H1 (cell line): ENCODE data around the gene EPHA6. TPM values are rescaled to one million over a fixed set of nuclear protein-coding genes. Genes with fewer than 3 reads are reported as not detected.

Experiments used
- CTCF ChIA-PET: fragments of 300-600 bp; sonication (Branson Sonifier 250); formaldehyde crosslinking; loops from one replicate; lab custom pipeline; 2021; ENCODE audit not compliant: partially characterized antibody; lab: Charles Lee
- POLR2A ChIA-PET: fragments of 300-600 bp; sonication (Branson Sonifier 250); formaldehyde crosslinking; loops from one replicate; lab custom pipeline; 2021; ENCODE audit warnings: inconsistent platforms; ENCODE audit not compliant: partially characterized antibody; lab: Charles Lee
- DNase-seq, 2 experiments: peaks; one replicate each; pipeline versions ENCODE4 v3.0.0 to v3.0.0-alpha.2; 2010 to 2022; ENCODE audit warnings: low spot score in 2 of 2, low read depth in 1 of 2, mixed read lengths in 1 of 2
- FAIRE-seq: peaks from 2 replicates; lab custom pipeline; 2011; peaks lifted over from hg19 to GRCh38; lab: Jason Lieb, UNC
- H2AFZ ChIP-seq: 2 replicates; pipeline ENCODE4 v1.8.1; 2012; ENCODE audit warnings: low read length, inconsistent platforms
- H2AK5ac ChIP-seq: 2 replicates; pipeline ENCODE4 v1.6.1; 2013; ENCODE audit warnings: low read depth, low read length
- H2BK120ac ChIP-seq: replicated peaks from 2 replicates; pipeline ENCODE3; 2013; ENCODE audit warnings: low read depth, low read length, inconsistent platforms
- H2BK12ac ChIP-seq: 2 replicates; pipeline ENCODE4 v1.6.1; 2013; ENCODE audit warnings: low read depth, low read length
- H2BK15ac ChIP-seq: 2 replicates; pipeline ENCODE4 v1.6.1; 2013; ENCODE audit warnings: low read length
- H2BK20ac ChIP-seq: 2 replicates; pipeline ENCODE4 v1.6.1; 2013; ENCODE audit warnings: low read length
- H2BK5ac ChIP-seq: 2 replicates; pipeline ENCODE4 v1.6.1; 2013; ENCODE audit warnings: low read depth, low read length
- H3K14ac ChIP-seq: 2 replicates; pipeline ENCODE4 v1.6.1; 2013; ENCODE audit warnings: inconsistent platforms; ENCODE audit not compliant: insufficient read length
- H3K18ac ChIP-seq: 2 replicates; pipeline ENCODE4 v1.6.1; 2013; ENCODE audit warnings: low read length; ENCODE audit errors: extremely low read depth
- H3K23ac ChIP-seq: 2 replicates; pipeline ENCODE4 v1.6.1; 2013; ENCODE audit warnings: inconsistent platforms; ENCODE audit not compliant: insufficient read length
- H3K23me2 ChIP-seq: 2 replicates; pipeline ENCODE4 v1.6.1; 2013; ENCODE audit warnings: low read depth, low read length
- H3K27ac ChIP-seq: 2 replicates; pipeline ENCODE4 v1.6.1; 2011; ENCODE audit warnings: low read depth, low read length, inconsistent platforms
- H3K27me3 ChIP-seq, 4 experiments: replicated peaks in 1 of 4; 1 replicate in 1 of 4; 2 replicates in 3 of 4; pipeline versions ENCODE4 v1.6.1 to v1.8.1; 2011 to 2013; ENCODE audit warnings: low read length in 3 of 4, mild to moderate bottlenecking in 3 of 4, inconsistent platforms in 2 of 4, mixed read lengths in 2 of 4, moderate library complexity in 1 of 4; ENCODE audit not compliant: control insufficient read depth in 3 of 4, insufficient read depth in 3 of 4; ENCODE audit errors: extremely low read depth in 1 of 4
- H3K36me3 ChIP-seq, 4 experiments: 2 replicates each; pipeline versions ENCODE4 v1.6.1 to v1.8.1; 2011 to 2013; ENCODE audit warnings: mild to moderate bottlenecking in 4 of 4, low read length in 3 of 4, moderate library complexity in 2 of 4, control low read depth in 1 of 4, inconsistent platforms in 1 of 4; ENCODE audit not compliant: insufficient read depth in 4 of 4, control insufficient read depth in 2 of 4
- H3K4ac ChIP-seq: replicated peaks from 2 replicates; pipeline ENCODE3; 2013; ENCODE audit warnings: low read length, low read depth, mixed read lengths, inconsistent platforms; ENCODE audit not compliant: insufficient read length
- H3K4me1 ChIP-seq, 4 experiments: replicated peaks in 1 of 4; 1 replicate in 1 of 4; 2 replicates in 3 of 4; pipeline versions ENCODE4 v1.6.1 to v1.8.1; 2011 to 2013; ENCODE audit warnings: low read length in 3 of 4, inconsistent platforms in 2 of 4, mixed read lengths in 1 of 4; ENCODE audit not compliant: insufficient read depth in 4 of 4, control insufficient read depth in 3 of 4
- H3K4me2 ChIP-seq, 2 experiments: 2 replicates each; pipeline versions ENCODE4 v1.6.1 to v1.8.1; 2011 to 2013; ENCODE audit warnings: low read depth in 2 of 2, low read length in 2 of 2, control low read depth in 1 of 2, inconsistent platforms in 1 of 2, mild to moderate bottlenecking in 1 of 2; ENCODE audit not compliant: insufficient read depth in 1 of 2
- H3K4me3 ChIP-seq, 4 experiments: fragments of 200-600, 300-600 bp in 1 of 4; sonication (generic), shearing (Covaris generic), sonication (Bioruptor Twin) in 1 of 4; 2 replicates each; pipeline versions ENCODE4 v1.5.1 to v1.8.1; 2011 to 2016; ENCODE audit warnings: low read length in 4 of 4, low read depth in 3 of 4, control low read depth in 2 of 4, inconsistent platforms in 2 of 4, mild to moderate bottlenecking in 2 of 4, mixed read lengths in 1 of 4, moderate library complexity in 1 of 4; ENCODE audit not compliant: insufficient read depth in 2 of 4; ENCODE audit errors: extremely low read depth in 1 of 4
- H3K56ac ChIP-seq: replicated peaks from 2 replicates; pipeline ENCODE3; 2013; ENCODE audit warnings: low read depth, mild to moderate bottlenecking, mixed read lengths, low read length, inconsistent platforms; ENCODE audit not compliant: insufficient read length
- H3K79me1 ChIP-seq: 2 replicates; pipeline ENCODE4 v1.6.1; 2013; ENCODE audit warnings: low read depth, low read length, control low read depth
- H3K79me2 ChIP-seq, 2 experiments: 2 replicates each; pipeline versions ENCODE4 v1.6.1 to v1.8.1; 2012 to 2013; ENCODE audit warnings: low read length in 2 of 2, mild to moderate bottlenecking in 2 of 2, inconsistent platforms in 1 of 2; ENCODE audit not compliant: insufficient read depth in 2 of 2, control insufficient read depth in 1 of 2
- H3K9ac ChIP-seq, 4 experiments: replicated peaks in 1 of 4; 1 replicate in 1 of 4; 2 replicates in 3 of 4; pipeline versions ENCODE4 v1.6.1 to v1.8.1; 2011 to 2013; ENCODE audit warnings: low read depth in 3 of 4, low read length in 3 of 4, control low read depth in 2 of 4, mild to moderate bottlenecking in 2 of 4, moderate library complexity in 2 of 4, inconsistent platforms in 1 of 4; ENCODE audit errors: extremely low read depth in 1 of 4
- H3K9me3 ChIP-seq, 2 experiments: 2 replicates each; pipeline versions ENCODE4 v1.6.1 to v1.8.1; 2012 to 2013; ENCODE audit warnings: mild to moderate bottlenecking in 2 of 2, moderate library complexity in 2 of 2, control low read depth in 1 of 2, inconsistent platforms in 1 of 2, low read depth in 1 of 2, low read length in 1 of 2, mixed read lengths in 1 of 2; ENCODE audit not compliant: insufficient read depth in 2 of 2
- H4K20me1 ChIP-seq, 2 experiments: replicated peaks in 1 of 2; 2 replicates each; pipeline versions ENCODE3 to v1.8.1; 2011 to 2013; ENCODE audit warnings: inconsistent platforms in 2 of 2, low read length in 2 of 2, mild to moderate bottlenecking in 1 of 2; ENCODE audit not compliant: insufficient read depth in 2 of 2, control insufficient read depth in 1 of 2
- H4K5ac ChIP-seq: 2 replicates; pipeline ENCODE4 v1.6.1; 2013; ENCODE audit warnings: low read length, low read depth, mixed read lengths, inconsistent platforms; ENCODE audit not compliant: insufficient read length
- H4K8ac ChIP-seq: 2 replicates; pipeline ENCODE4 v1.8.0; 2013; ENCODE audit warnings: mild to moderate bottlenecking, moderate library complexity, low read length, inconsistent platforms; ENCODE audit not compliant: insufficient read depth; ENCODE audit errors: extremely low read depth
- H4K91ac ChIP-seq: replicated peaks from 2 replicates; pipeline ENCODE3; 2013; ENCODE audit warnings: low read length, mixed read lengths, inconsistent platforms; ENCODE audit not compliant: insufficient read length
- CHD1 ChIP-seq: IDR thresholded peaks from 2 replicates; pipeline ENCODE4 v1.6.1; 2012; ENCODE audit warnings: low read depth, low read length, improper control_type of control experiment
- WGBS, 2 experiments: shearing (Covaris generic) in 1 of 2; methylation state at CpG; one replicate each; pipeline versions ENCODE4 v1.1.6 to v1.1.7; 2013 to 2015; ENCODE audit warnings: low lambda C conversion rate in 2 of 2, mixed read lengths in 2 of 2, inconsistent platforms in 1 of 2, low coverage in 1 of 2, missing lambda C conversion rate in 1 of 2; ENCODE audit not compliant: insufficient replicate concordance in 2 of 2, insufficient coverage in 1 of 2, insufficient read length in 1 of 2; ENCODE audit errors: extremely low coverage in 1 of 2, missing lambda C conversion rate in 1 of 2; 5-methylcytosine and 5-hydroxymethylcytosine counted together
- polyA plus RNA-seq, 7 experiments: library from polyadenylated mRNA; depleted of rRNA in 3 of 7; stranded (reverse) in 5 of 7; unstranded in 2 of 7; fragments of >200 nt in 5 of 7; fragments of 200-250 nt in 2 of 7; gene quantifications; 1 replicate in 5 of 7; 2 replicates in 1 of 7; 4 replicates in 1 of 7; pipeline versions ENCODE4 v1.2.1 to v1.2.3, GENCODE V29; 2011 to 2013; ENCODE audit warnings: missing spikeins in 2 of 7, mixed read lengths in 2 of 7
- total RNA-seq: library from RNA; stranded (reverse); fragmentation: NEBNext Ultra II Directional; extraction: Animal tissue kit (Norgen Biotek cat#: 25700); gene quantifications from 2 replicates; pipeline ENCODE4 v1.2.1, GENCODE V29; 2021

The EPHA6 gene
- total and polyA plus RNA-seq, 2 of the 8 experiments (the other 6 are each of a cell fraction or from before 2014, with no cell fraction given) = 0.83 to 3.2 TPM

GRCh38 chr3:97772926-97773325 lies 958.5 kb downstream of the EPHA6 start:
- Histone ChIP-seq H4K20me1 (no peaks in the 10 kb centered on the region), H3K9me3 (no peaks in the 10 kb centered on the region), H4K5ac (no peak overlapping the region), H3K23me2 (no peaks in the 10 kb centered on the region), H3K36me3 (peaks cover 0 to 5% (median 2%) of the 10 kb centered on the region in 4 experiments; a peak in 2 of 8 replicates), H3K79me2 (peaks cover 0 to 18% of the 10 kb centered on the region in 2 experiments; a peak in 2 of 4 replicates), H2AK5ac (no peak overlapping the region), H3K4ac (no peak overlapping the region), H4K91ac (no peak overlapping the region), H2BK20ac (no peak overlapping the region), H2BK12ac (no peak overlapping the region), H4K8ac (no peak overlapping the region), H3K79me1 (no peaks in the 10 kb centered on the region), H3K27me3 (no peaks in the 10 kb centered on the region), H3K4me3 (no peak overlapping the region), H3K56ac (no peak overlapping the region), H2BK5ac (no peak overlapping the region), H3K9ac (no peak overlapping the region), H3K4me2 (no peak overlapping the region), H3K18ac (no peak overlapping the region), H2AFZ (no peak overlapping the region), H3K14ac (no peak overlapping the region), H3K23ac (no peak overlapping the region), H3K27ac (no peak overlapping the region), H2BK15ac (no peak overlapping the region), H3K4me1 (no peaks in the 10 kb centered on the region), H2BK120ac (no peak overlapping the region)
- ChIA-PET CTCF (no interaction called here), POLR2A (no interaction called here)
- whole genome bisulfite sequencing, 2 experiments = 90% methylated on average over 3 of the region's 3 CpGs; no CpG with 5 or more reads in 1 of the 2 experiments
- FAIRE-seq = no peak
- no peak for DNase-seq
- no peak for TF ChIP-seq CHD1
